ENCODE results near the gene NXNL1.

Gene NXNL1

GRCh38 chr19:17490411-17490810 lies 29.7 kb upstream of the NXNL1 start:
- H3K4me3 ChIP-seq (ENCODE audit: low read depth, low read length), result no peak overlapping the region
- TF ChIP-seq, protein P1, sequence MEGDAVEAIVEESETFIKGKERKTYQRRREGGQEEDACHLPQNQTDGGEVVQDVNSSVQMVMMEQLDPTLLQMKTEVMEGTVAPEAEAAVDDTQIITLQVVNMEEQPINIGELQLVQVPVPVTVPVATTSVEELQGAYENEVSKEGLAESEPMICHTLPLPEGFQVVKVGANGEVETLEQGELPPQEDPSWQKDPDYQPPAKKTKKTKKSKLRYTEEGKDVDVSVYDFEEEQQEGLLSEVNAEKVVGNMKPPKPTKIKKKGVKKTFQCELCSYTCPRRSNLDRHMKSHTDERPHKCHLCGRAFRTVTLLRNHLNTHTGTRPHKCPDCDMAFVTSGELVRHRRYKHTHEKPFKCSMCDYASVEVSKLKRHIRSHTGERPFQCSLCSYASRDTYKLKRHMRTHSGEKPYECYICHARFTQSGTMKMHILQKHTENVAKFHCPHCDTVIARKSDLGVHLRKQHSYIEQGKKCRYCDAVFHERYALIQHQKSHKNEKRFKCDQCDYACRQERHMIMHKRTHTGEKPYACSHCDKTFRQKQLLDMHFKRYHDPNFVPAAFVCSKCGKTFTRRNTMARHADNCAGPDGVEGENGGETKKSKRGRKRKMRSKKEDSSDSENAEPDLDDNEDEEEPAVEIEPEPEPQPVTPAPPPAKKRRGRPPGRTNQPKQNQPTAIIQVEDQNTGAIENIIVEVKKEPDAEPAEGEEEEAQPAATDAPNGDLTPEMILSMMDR (IDR thresholded peaks at IDR 0.05; ENCODE audit: borderline replicate concordance, insufficient read depth, low read depth, low read length), result no peak

DNA sequence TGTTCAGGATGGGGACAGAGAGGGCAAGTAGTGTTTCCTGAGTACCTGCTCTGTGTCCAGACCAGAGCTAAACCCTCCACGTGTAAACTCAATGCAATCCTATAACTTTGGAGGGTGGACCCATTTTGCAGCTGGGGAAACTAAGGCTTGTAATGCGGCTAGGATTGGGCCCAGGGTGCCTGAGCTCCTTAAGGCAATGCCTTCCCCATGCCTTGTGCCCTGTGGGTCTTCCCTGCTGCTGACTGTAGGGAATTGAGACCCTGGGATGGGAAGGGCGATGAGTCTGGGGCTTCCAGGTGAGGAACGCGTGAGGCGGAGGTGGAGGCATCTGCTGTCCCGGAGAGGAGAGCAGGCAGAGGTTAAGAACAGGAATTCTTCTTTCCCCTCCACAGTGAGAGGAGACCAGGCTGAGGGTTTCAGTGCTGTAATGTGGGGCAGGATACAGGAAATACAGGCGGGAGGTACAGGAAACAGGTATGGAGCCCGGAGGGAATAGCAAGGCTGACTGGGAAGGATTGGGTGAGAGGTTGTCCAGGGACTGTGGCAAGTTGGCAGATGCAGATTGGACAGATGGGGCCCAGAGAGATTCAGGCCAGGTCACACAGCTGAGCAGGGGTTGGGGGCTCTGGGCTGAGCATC lies 28.8 kb upstream of the NXNL1 start:
- TF ChIP-seq, protein P1 (IDR thresholded peaks at IDR 0.05; ENCODE audit: borderline replicate concordance, insufficient read depth, low read depth, low read length), result no peak
- no peak overlapping the region for H3K4me3 ChIP-seq (ENCODE audit: low read depth, low read length)

- H3K4me3 ChIP-seq (ENCODE audit: low read depth, low read length), result no peak overlapping the region
- TF ChIP-seq, protein P1 (IDR thresholded peaks at IDR 0.05; ENCODE audit: borderline replicate concordance, insufficient read depth, low read depth, low read length), result no peak
Measured at GRCh38 chr19:17488593-17489391, 28.1 kb upstream of the NXNL1 start.

GRCh38 chr19:17487284-17488121 lies 26.8 kb upstream of the NXNL1 start:
- no peak overlapping the region for H3K4me3 ChIP-seq (ENCODE audit: low read depth, low read length)
- TF ChIP-seq, protein P1 (IDR thresholded peaks at IDR 0.05; ENCODE audit: borderline replicate concordance, insufficient read depth, low read depth, low read length), result no peak

DNA sequence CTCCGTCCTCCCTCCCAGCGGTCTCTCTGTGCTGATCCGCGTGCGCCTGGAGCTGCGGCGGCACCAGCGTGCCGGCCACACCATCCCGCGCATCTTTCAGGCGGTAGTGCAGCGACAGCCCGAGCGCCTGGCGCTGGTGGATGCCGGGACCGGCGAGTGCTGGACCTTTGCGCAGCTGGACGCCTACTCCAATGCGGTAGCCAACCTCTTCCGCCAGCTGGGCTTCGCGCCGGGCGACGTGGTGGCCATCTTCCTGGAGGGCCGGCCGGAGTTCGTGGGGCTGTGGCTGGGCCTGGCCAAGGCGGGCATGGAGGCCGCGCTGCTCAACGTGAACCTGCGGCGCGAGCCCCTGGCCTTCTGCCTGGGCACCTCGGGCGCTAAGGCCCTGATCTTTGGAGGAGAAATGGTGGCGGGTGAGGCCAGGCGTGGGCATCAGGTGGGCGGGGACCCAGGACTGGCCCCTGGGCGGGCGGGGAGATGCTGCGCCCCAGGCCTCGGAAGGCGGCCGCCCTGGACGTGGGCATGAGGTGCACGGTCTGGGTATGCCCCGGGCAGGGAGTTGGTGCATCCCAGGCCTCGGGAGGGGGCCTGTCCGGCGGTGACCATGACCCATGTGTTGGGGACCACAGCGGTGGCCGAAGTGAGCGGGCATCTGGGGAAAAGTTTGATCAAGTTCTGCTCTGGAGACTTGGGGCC lies 26.0 kb upstream of the NXNL1 start:
- H3K4me3 ChIP-seq (ENCODE audit: low read depth, low read length), result no peak overlapping the region
- TF ChIP-seq, protein P1 (IDR thresholded peaks at IDR 0.05; ENCODE audit: borderline replicate concordance, insufficient read depth, low read depth, low read length), result no peak

DNA sequence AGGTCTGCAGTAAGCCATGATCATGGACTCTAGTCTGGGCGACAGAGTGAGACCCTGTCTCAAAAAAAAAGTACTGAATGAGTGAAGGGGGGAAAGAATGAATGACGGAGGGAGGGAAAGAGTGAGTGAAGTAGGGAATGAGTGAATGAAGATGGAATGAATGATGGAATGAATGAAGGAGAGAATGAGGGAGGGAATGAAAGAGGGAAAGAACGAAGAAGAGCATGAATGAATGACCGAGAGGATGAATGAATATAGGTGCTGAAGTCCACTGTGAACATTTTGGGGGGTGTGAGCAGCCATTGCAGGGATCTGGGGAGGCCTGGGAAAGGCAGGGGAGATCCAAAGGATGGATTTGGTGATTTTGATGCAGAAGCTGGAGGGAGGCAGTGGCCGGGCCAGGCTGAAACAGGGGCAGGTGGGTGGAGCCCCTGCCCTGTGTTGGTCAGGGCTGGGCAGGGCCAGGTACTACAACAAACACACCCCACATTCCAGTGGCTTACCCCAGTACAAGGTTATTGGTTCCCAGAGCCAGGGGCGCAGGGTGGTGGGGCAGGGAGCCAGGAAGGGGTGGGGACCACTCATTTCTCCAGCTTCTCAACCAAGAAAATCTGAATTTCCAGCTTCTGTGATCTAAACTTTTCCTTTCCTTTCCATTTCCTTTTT lies 23.9 kb upstream of the NXNL1 start:
- TF ChIP-seq, protein P1 (IDR thresholded peaks at IDR 0.05; ENCODE audit: borderline replicate concordance, insufficient read depth, low read depth, low read length), result no peak
- H3K4me3 ChIP-seq (ENCODE audit: low read depth, low read length), result no peak overlapping the region
